ENCODE results near the gene RASA3.
"Not testable (repeated sequence)": the region's sequence is repeated elsewhere in the genome, so short reads cannot be mapped to it uniquely, and the experiment has no call there.

RASA3 gene

GRCh38 chr13:113989585-113990300 lies 142.7 kb downstream of the RASA3 start:
- no peaks in the 10 kb centered on the region for H3K27me3 Mint-ChIP-seq (ENCODE audit: low read depth, poor library complexity)
- H3K9me3 Mint-ChIP-seq = peaks cover 19% of the 10 kb centered on the region
- H3K36me3 Mint-ChIP-seq (ENCODE audit: low read depth) = peaks cover 42% of the 10 kb centered on the region
- no peak for DNase-seq
- H3K4me1 Mint-ChIP-seq = peaks cover 8% of the 10 kb centered on the region
- H3K27ac Mint-ChIP-seq = no peak overlapping the region
- TF ChIP-seq, protein P1, sequence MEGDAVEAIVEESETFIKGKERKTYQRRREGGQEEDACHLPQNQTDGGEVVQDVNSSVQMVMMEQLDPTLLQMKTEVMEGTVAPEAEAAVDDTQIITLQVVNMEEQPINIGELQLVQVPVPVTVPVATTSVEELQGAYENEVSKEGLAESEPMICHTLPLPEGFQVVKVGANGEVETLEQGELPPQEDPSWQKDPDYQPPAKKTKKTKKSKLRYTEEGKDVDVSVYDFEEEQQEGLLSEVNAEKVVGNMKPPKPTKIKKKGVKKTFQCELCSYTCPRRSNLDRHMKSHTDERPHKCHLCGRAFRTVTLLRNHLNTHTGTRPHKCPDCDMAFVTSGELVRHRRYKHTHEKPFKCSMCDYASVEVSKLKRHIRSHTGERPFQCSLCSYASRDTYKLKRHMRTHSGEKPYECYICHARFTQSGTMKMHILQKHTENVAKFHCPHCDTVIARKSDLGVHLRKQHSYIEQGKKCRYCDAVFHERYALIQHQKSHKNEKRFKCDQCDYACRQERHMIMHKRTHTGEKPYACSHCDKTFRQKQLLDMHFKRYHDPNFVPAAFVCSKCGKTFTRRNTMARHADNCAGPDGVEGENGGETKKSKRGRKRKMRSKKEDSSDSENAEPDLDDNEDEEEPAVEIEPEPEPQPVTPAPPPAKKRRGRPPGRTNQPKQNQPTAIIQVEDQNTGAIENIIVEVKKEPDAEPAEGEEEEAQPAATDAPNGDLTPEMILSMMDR (IDR thresholded peaks at IDR 0.05) = no peak
- no peak overlapping the region for H3K4me3 Mint-ChIP-seq

GRCh38 chr13:113988859-113989258 lies 143.6 kb downstream of the RASA3 start:
- H3K9me3 Mint-ChIP-seq = peaks cover 19% of the 10 kb centered on the region
- not testable (repeated sequence) for DNase-seq; H3K27me3 Mint-ChIP-seq (ENCODE audit: low read depth, poor library complexity); H3K27ac Mint-ChIP-seq; H3K4me3 Mint-ChIP-seq; H3K4me1 Mint-ChIP-seq
- H3K36me3 Mint-ChIP-seq (ENCODE audit: low read depth) = peaks cover 42% of the 10 kb centered on the region

DNA sequence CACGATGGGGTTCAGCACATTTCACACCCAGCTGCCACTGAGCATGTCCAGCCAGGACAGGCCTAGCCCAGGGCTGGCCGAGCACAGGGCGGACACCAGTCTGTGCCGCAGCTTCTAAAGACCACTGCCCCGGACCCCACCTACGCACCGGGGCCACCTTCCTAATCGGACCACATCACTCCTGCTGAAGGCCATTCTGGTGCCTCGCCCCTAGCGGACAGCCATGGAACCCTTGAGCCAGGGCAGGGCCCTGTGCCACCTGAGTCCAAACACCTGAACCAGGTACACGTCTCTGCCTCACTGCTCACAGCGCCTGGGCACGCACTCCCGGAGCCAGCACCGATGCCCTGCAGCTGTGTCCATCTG lies 150.1 kb downstream of the RASA3 start:
- Mint-ChIP-seq H3K4me1 (no peaks in the 10 kb centered on the region), H3K9me3 (no peaks in the 10 kb centered on the region), H3K4me3 (no peak overlapping the region), H3K36me3 (ENCODE audit: low read depth) (peaks cover 20% of the 10 kb centered on the region), H3K27me3 (ENCODE audit: low read depth, poor library complexity) (peaks cover 3% of the 10 kb centered on the region), H3K27ac (no peak overlapping the region)
- DNase-seq = no peak
- TF ChIP-seq, protein P1 (IDR thresholded peaks at IDR 0.05) = no peak

GRCh38 chr13:113981611-113982295 lies 150.7 kb downstream of the RASA3 start:
- no peak for DNase-seq
- TF ChIP-seq, protein P1 (IDR thresholded peaks at IDR 0.05) = no peak
- no peaks in the 10 kb centered on the region for H3K9me3 Mint-ChIP-seq
- H3K27ac Mint-ChIP-seq = no peak overlapping the region
- H3K4me3 Mint-ChIP-seq = no peak overlapping the region
- peaks cover 3% of the 10 kb centered on the region for H3K27me3 Mint-ChIP-seq (ENCODE audit: low read depth, poor library complexity)
- H3K4me1 Mint-ChIP-seq = no peaks in the 10 kb centered on the region
- H3K36me3 Mint-ChIP-seq (ENCODE audit: low read depth) = peaks cover 20% of the 10 kb centered on the region

GRCh38 chr13:113981194-113981605 lies 151.2 kb downstream of the RASA3 start:
- H3K27ac Mint-ChIP-seq = no peak overlapping the region
- no peak overlapping the region for H3K4me3 Mint-ChIP-seq
- H3K9me3 Mint-ChIP-seq = no peaks in the 10 kb centered on the region
- no peak for DNase-seq
- H3K4me1 Mint-ChIP-seq = no peaks in the 10 kb centered on the region
- peaks cover 3% of the 10 kb centered on the region for H3K27me3 Mint-ChIP-seq (ENCODE audit: low read depth, poor library complexity)
- TF ChIP-seq, protein P1 (IDR thresholded peaks at IDR 0.05) = no peak
- H3K36me3 Mint-ChIP-seq (ENCODE audit: low read depth) = peaks cover 20% of the 10 kb centered on the region

DNA sequence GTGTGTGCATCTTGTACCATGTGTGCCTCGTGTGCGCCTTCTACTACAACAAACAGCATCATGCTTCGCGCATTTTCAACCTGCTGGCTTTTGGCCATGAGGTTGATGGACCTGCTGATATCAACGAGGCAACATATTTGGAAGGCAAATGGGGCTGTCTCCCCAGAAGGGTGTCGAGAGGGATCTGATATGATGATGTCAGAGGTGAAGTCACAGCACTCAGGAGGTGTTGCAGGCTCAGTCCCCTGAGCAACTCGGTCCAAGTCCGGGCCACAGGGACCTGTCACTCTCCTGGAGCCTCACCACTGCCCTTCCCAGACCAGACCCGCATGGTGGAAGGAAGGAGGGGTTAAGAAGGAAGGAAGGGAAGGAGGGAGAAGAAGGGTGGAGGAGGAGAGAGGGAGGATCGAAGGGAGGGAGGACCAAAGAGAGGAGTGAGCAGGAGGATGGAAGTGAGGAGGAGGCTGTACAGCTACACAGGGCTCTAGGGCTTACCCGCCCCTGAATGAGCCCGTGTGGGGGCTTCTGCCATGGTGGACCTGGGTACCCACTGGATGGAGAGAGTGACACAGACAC lies 151.8 kb downstream of the RASA3 start:
- Mint-ChIP-seq H3K9me3 (no peaks in the 10 kb centered on the region), H3K27ac (no peak overlapping the region), H3K27me3 (ENCODE audit: low read depth, poor library complexity) (peaks cover 3% of the 10 kb centered on the region)

More for the DNA sequence above, 151.8 kb downstream of the RASA3 start:
- DNase-seq = no peak
- Mint-ChIP-seq H3K4me1 (peaks cover 4% of the 10 kb centered on the region), H3K36me3 (ENCODE audit: low read depth) (peaks cover 24% of the 10 kb centered on the region), H3K4me3 (no peak overlapping the region)
- TF ChIP-seq, protein P1 (IDR thresholded peaks at IDR 0.05) = no peak
